ENCODE measurements around the gene SCRN2.

SCRN2 gene

GRCh38 chr17:47844814-47845715, 4.0 kb upstream of the SCRN2 start:
- DNase-seq: peak in 2 of 4 experiments; percentile 37 to 43

- no peak for DNase-seq
Measured at GRCh38 chr17:47844227-47844626, 3.2 kb upstream of the SCRN2 start.

- DNase-seq: no peak
Measured at GRCh38 chr17:47843391-47843730, 2.3 kb upstream of the SCRN2 start.

GRCh38 chr17:47841488-47842291, 617 bp upstream of the SCRN2 start:
- DNase-seq: no peak

- DNase-seq: no peak
Measured at GRCh38 chr17:47840001-47840741, 902 bp downstream of the SCRN2 start.

GRCh38 chr17:47839071-47839470, 2.0 kb downstream of the SCRN2 start:
- no peak for DNase-seq

- no peak for DNase-seq
Measured at GRCh38 chr17:47838636-47839035, 2.4 kb downstream of the SCRN2 start.

GRCh38 chr17:47837401-47838039, 3.6 kb downstream of the SCRN2 start:
- DNase-seq: no peak

GRCh38 chr17:47836601-47837000, 4.5 kb downstream of the SCRN2 start:
- DNase-seq: no peak

GRCh38 chr17:47834756-47835155, 6.3 kb downstream of the SCRN2 start:
- peak in 1 of 4 experiments; percentile 20 for DNase-seq

GRCh38 chr17:47831934-47832327, 9.1 kb downstream of the SCRN2 start:
- peak; percentile 76 to 90 (median 80) for DNase-seq

GRCh38 chr17:47831003-47831933, 9.8 kb downstream of the SCRN2 start, which contains the start of the genes LRRC46 and MRPL10:
Gene LRRC46 (plus strand): TSS chr17:47831670. CDS start chr17:47831990, 320 bp downstream.
Gene MRPL10 (minus strand): TSS chr17:47831541. CDS start chr17:47831511, 30 bp downstream.
- DNase-seq: peak; percentile 94 to 97 (median 96)

- no peak for DNase-seq
Measured at GRCh38 chr17:47830396-47831002, 10.6 kb downstream of the SCRN2 start.

- no peak for DNase-seq
Measured at GRCh38 chr17:47829870-47830269, 11.2 kb downstream of the SCRN2 start.

GRCh38 chr17:47823519-47823918, 17.6 kb downstream of the SCRN2 start:
- DNase-seq: no peak

- no peak for DNase-seq
Measured at GRCh38 chr17:47822785-47823184, 18.3 kb downstream of the SCRN2 start.

GRCh38 chr17:47821424-47822391, 19.4 kb downstream of the SCRN2 start, which contains the start of gene OSBPL7:
Gene OSBPL7 (minus strand): TSS chr17:47821794. CDS start chr17:47820278, 1,516 bp downstream.
- DNase-seq: peak; percentile 74 to 87 (median 84)

- no peak for DNase-seq
Measured at GRCh38 chr17:47821031-47821423, 20.0 kb downstream of the SCRN2 start.
